CD4-positive, CD25-positive, alpha-beta regulatory T cell (primary cell): ENCODE data around the gene OR7C1. TPM values are rescaled to one million over a fixed set of nuclear protein-coding genes. Genes with fewer than 3 reads are reported as not detected.
A peak's percentile ranks its signal among the peaks of the same experiment; 100 is the strongest.
"Not testable (repeated sequence)": the region's sequence is repeated elsewhere in the genome, so short reads cannot be mapped to it uniquely, and the experiment has no call there.

Source experiments
- ATAC-seq, 2 donors: fragments of 150-1000 bp; cut with Tn5 transposase; one replicate each; pipeline ENCODE4 v1.10.0; 2021; ENCODE audit warnings: low read depth in 2 of 2, moderate number of reproducible peaks in 2 of 2, moderate library complexity in 1 of 2
- DNase-seq, 3 donors: peaks; one replicate each; pipeline versions ENCODE4 v3.0.0 to v3.0.0-alpha.2; 2012 to 2022; ENCODE audit warnings: mixed read lengths in 1 of 3
- H3K27ac ChIP-seq: one replicate; pipeline ENCODE4 v1.7.0; 2013; ENCODE audit warnings: mild to moderate bottlenecking, low read length; ENCODE audit not compliant: insufficient read depth, poor library complexity, severe bottlenecking
- H3K27me3 ChIP-seq: one replicate; pipeline ENCODE4 v1.7.0; 2013; ENCODE audit warnings: low read length; ENCODE audit not compliant: control insufficient read depth, insufficient read depth
- H3K36me3 ChIP-seq: one replicate; pipeline ENCODE4 v1.7.0; 2013; ENCODE audit warnings: mild to moderate bottlenecking, low read length, moderate library complexity; ENCODE audit not compliant: control insufficient read depth, insufficient read depth
- H3K4me1 ChIP-seq: 2 replicates; pipeline ENCODE4 v1.7.0; 2013; ENCODE audit warnings: mild to moderate bottlenecking, low read length; ENCODE audit not compliant: insufficient read depth, control insufficient read depth, poor library complexity, severe bottlenecking
- H3K4me3 ChIP-seq: one replicate; pipeline ENCODE4 v1.7.0; 2013; ENCODE audit warnings: low read depth, mild to moderate bottlenecking, low read length, moderate library complexity
- H3K9me3 ChIP-seq, 2 experiments: 1 replicate in 1 of 2; 2 replicates in 1 of 2; pipeline ENCODE4 v1.7.0; 2013; ENCODE audit warnings: low read length in 2 of 2, mild to moderate bottlenecking in 1 of 2, moderate library complexity in 1 of 2; ENCODE audit not compliant: control insufficient read depth in 2 of 2
- H3K27ac Mint-ChIP-seq, 3 donors: one replicate each; pipeline ENCODE4 v1.8.0; 2020 to 2022; ENCODE audit warnings: mild to moderate bottlenecking in 3 of 3, mixed read lengths in 3 of 3, moderate library complexity in 2 of 3
- H3K27me3 Mint-ChIP-seq: one replicate; pipeline ENCODE4 v1.8.0; 2022; ENCODE audit warnings: mild to moderate bottlenecking, mixed read lengths
- H3K36me3 Mint-ChIP-seq: one replicate; pipeline ENCODE4 v1.8.0; 2020; ENCODE audit warnings: mixed read lengths
- H3K4me1 Mint-ChIP-seq, 4 donors: one replicate each; pipeline ENCODE4 v1.8.0; 2020 to 2022; ENCODE audit warnings: mixed read lengths in 4 of 4, mild to moderate bottlenecking in 1 of 4
- H3K4me3 Mint-ChIP-seq, 4 donors: one replicate each; pipeline ENCODE4 v1.8.0; 2020 to 2022; ENCODE audit warnings: mild to moderate bottlenecking in 4 of 4, mixed read lengths in 4 of 4, moderate library complexity in 3 of 4
- H3K9me3 Mint-ChIP-seq, 7 donors: one replicate each; pipeline ENCODE4 v1.8.0; 2020 to 2022; ENCODE audit warnings: mixed read lengths in 7 of 7, mild to moderate bottlenecking in 3 of 7, moderate library complexity in 2 of 7
- polyA plus RNA-seq, 4 donors: library from polyadenylated mRNA; unstranded; fragments of 300-500 nt; fragmentation: Illumina TruSeq; gene quantifications; one replicate each; pipeline ENCODE4 v1.2.3, GENCODE V29; 2021
- total RNA-seq: library from RNA; stranded (reverse); gene quantifications from one replicate; pipeline ENCODE4 v1.2.3, GENCODE V29; 2022

OR7C1 gene
- total and polyA plus RNA-seq, 5 donors from 2014 or later, result not detected

DNA sequence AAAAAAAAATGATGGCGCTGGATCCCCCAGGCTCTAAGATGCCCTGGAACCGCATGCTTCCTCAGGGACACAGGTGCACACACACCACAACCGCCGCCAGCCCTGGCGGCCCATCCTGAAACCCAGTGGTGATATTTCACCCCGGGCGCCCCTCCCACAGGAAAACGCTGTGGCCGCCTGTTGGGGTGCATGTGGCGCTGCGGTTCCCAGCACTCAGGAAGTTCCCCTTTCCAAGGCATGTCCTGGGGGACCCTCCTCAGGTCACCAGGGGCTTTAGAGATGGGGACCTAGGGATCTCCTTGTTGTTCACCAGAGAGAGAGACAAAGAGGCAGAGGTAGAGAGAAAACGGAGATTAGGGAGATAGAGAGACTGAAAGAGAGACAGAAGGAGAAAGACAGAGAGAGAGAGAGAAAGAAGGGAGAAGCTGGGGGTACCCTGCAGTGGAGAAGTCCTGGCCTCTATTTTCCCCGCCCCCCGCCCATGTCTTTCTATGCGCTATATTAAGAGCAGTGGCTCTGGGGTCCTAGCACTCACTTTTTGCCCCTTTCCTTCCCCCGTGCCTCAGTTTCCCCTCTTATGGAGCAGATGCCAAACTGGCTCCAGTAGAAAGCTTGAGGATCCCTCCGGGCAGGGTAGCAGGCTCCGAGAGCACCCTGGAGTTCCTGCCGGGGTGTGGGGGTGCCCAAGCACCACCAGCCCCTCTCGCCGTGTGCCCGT lies 59.0 kb downstream of the OR7C1 start:
- peak overlapping the region in 1 of 4 donors; percentile 52 for H3K4me3 Mint-ChIP-seq
- Histone ChIP-seq H3K9me3 (no peaks in the 10 kb centered on the region), H3K4me3 (no peak overlapping the region), H3K36me3 (no peaks in the 10 kb centered on the region), H3K27me3 (no peaks in the 10 kb centered on the region), H3K27ac (no peak overlapping the region), H3K4me1 (peaks cover 11% of the 10 kb centered on the region)
- DNase-seq, result no peak
- no peak for ATAC-seq
- H3K27me3 Mint-ChIP-seq, result peaks cover 44% of the 10 kb centered on the region
- H3K27ac Mint-ChIP-seq, result peak overlapping the region in 1 of 3 donors; percentile 26
- peaks cover 0 to 3% (median 0%) of the 10 kb centered on the region in 7 donors for H3K9me3 Mint-ChIP-seq
- peaks cover 0 to 3% (median 1%) of the 10 kb centered on the region in 4 donors for H3K4me1 Mint-ChIP-seq
- H3K36me3 Mint-ChIP-seq, result no peaks in the 10 kb centered on the region

GRCh38 chr19:14775326-14775725 lies 59.7 kb downstream of the OR7C1 start:
- H3K27ac Mint-ChIP-seq, H3K36me3 ChIP-seq, H3K4me3 ChIP-seq, H3K4me3 Mint-ChIP-seq, H3K36me3 Mint-ChIP-seq, ATAC-seq, H3K4me1 Mint-ChIP-seq, H3K9me3 ChIP-seq, DNase-seq, H3K27ac ChIP-seq, H3K9me3 Mint-ChIP-seq, H3K27me3 ChIP-seq: not testable (repeated sequence)
- peaks cover 39% of the 10 kb centered on the region for H3K27me3 Mint-ChIP-seq
- H3K4me1 ChIP-seq, result peaks cover 11% of the 10 kb centered on the region

GRCh38 chr19:14774373-14774772 lies 60.6 kb downstream of the OR7C1 start:
- DNase-seq (no peak), ATAC-seq (no peak)
- Histone ChIP-seq H3K4me3 (no peak overlapping the region), H3K27me3 (no peaks in the 10 kb centered on the region), H3K4me1 (peaks cover 11% of the 10 kb centered on the region), H3K9me3 (no peaks in the 10 kb centered on the region), H3K27ac (no peak overlapping the region), H3K36me3 (no peaks in the 10 kb centered on the region)
- peaks cover 33% of the 10 kb centered on the region for H3K27me3 Mint-ChIP-seq
- no peak overlapping the region for H3K4me3 Mint-ChIP-seq
- H3K36me3 Mint-ChIP-seq, result no peaks in the 10 kb centered on the region
- H3K4me1 Mint-ChIP-seq, result peaks cover 0 to 3% (median 1%) of the 10 kb centered on the region in 4 donors
- H3K27ac Mint-ChIP-seq, result no peak overlapping the region
- H3K9me3 Mint-ChIP-seq, result peaks cover 0 to 3% (median 0%) of the 10 kb centered on the region in 7 donors

DNA sequence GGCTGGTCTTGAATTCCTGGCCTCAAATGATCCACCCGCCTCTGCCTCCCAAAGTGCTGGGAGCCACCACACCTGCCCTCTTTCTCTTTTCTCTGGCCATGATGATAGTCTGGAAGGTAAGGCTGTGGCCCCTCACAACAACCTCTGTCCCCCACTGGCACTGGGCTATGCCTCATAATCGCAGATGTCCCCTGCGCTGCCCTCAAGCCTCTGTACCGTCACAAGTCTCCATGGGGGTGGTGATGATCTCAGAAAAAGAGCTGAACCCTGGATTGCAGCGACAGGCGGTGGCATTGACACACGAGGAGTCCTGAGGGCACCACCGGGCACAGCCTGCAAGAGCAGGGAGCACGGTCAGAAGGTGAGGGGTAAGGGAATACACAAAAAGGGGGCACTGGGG lies 61.3 kb downstream of the OR7C1 start:
- H3K4me1 Mint-ChIP-seq, H3K4me3 Mint-ChIP-seq, H3K36me3 ChIP-seq, H3K27ac Mint-ChIP-seq, H3K9me3 ChIP-seq, DNase-seq, H3K4me3 ChIP-seq, H3K36me3 Mint-ChIP-seq, ATAC-seq, H3K27ac ChIP-seq, H3K27me3 ChIP-seq, H3K9me3 Mint-ChIP-seq: not testable (repeated sequence)
- peaks cover 11% of the 10 kb centered on the region for H3K4me1 ChIP-seq
- H3K27me3 Mint-ChIP-seq, result peaks cover 27% of the 10 kb centered on the region

DNA sequence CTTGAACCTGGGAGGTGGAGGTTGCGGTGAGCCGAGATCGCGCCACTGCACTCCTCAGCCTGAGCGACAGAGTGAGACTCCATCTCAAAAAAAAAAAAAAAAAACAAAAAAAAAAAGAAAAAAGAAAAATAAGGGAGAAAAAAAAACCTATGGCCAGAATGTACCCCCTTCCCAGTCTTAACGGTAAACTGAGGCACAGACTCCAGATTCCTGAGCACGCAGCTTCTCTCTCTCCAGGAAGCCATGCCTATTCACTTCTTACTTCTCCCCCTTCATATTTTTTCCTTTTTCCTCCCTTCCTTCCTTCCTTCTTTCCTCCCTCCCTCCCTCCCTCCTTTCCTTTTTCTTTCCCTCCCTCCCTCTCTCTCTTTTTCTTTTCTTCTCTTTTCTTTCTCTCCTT lies 62.0 kb downstream of the OR7C1 start:
- Mint-ChIP-seq H3K9me3 (peaks cover 0 to 3% (median 0%) of the 10 kb centered on the region in 7 donors), H3K4me1 (peaks cover 0 to 3% (median 1%) of the 10 kb centered on the region in 4 donors), H3K36me3 (no peaks in the 10 kb centered on the region), H3K27me3 (peaks cover 20% of the 10 kb centered on the region), H3K27ac (no peak overlapping the region), H3K4me3 (no peak overlapping the region)
- peaks cover 11% of the 10 kb centered on the region for H3K4me1 ChIP-seq
- no peak overlapping the region for H3K4me3 ChIP-seq
- no peaks in the 10 kb centered on the region for H3K36me3 ChIP-seq
- H3K27ac ChIP-seq, result no peak overlapping the region
- DNase-seq (no peak), ATAC-seq (no peak)
- H3K9me3 ChIP-seq, result no peaks in the 10 kb centered on the region
- no peaks in the 10 kb centered on the region for H3K27me3 ChIP-seq

- no peak overlapping the region for H3K27ac Mint-ChIP-seq
- ATAC-seq (no peak), DNase-seq (no peak)
- no peak overlapping the region for H3K4me3 Mint-ChIP-seq
- no peaks in the 10 kb centered on the region for H3K36me3 Mint-ChIP-seq
- H3K9me3 Mint-ChIP-seq, result peaks cover 0 to 2% (median 0%) of the 10 kb centered on the region in 7 donors
- no peaks in the 10 kb centered on the region for H3K9me3 ChIP-seq
- no peak overlapping the region for H3K27ac ChIP-seq
- H3K27me3 ChIP-seq, result no peaks in the 10 kb centered on the region
- peaks cover 11% of the 10 kb centered on the region for H3K4me1 ChIP-seq
- H3K36me3 ChIP-seq, result no peaks in the 10 kb centered on the region
- H3K4me3 ChIP-seq, result no peak overlapping the region
- H3K27me3 Mint-ChIP-seq, result peaks cover 15% of the 10 kb centered on the region
- peaks cover 0 to 3% (median 1%) of the 10 kb centered on the region in 4 donors for H3K4me1 Mint-ChIP-seq
Observed at GRCh38 chr19:14772467-14772866, 62.5 kb downstream of the OR7C1 start.

DNA sequence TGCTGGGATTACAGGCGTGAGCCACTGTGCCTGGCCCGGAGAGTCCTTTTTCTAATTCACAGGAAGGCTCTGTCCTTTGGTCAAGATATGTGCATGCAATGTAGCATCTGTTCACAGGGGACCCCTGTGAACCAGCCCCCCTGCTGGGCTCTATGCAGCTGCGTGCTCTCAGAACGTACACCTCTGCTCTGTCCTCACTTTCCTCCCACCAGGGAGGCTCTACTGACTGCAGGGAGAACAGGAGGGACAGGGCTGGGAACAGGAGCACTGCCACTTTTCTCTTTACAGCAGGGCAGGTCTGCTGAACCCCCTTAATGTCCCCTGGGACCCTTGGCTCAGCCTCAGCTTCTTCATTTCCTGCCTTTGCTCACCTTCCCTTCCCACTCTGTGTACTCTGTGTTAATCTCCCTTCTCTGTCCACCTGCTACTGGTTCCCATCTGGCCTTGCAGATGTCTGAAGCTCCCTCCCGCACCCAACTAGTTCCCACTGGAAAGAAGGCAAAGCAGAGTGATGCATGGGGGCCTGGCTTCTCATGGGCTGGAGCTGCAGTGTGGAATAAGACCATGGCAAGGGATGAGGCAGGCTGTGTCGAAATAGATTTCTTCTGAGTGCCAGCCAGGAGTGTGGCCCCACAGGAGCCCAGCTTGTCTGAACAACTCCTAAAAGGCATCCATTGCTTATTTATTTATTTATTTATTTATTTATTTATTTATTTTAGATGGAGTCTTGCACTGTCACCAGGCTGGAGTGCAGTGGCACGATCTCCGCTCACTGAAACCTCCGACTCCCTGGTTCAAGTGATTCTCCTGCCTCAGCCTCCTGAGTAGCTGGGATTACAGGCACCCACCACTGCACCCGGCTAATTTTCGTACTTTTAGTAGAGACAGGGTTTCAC lies 63.8 kb downstream of the OR7C1 start:
- Mint-ChIP-seq H3K4me3 (no peak overlapping the region), H3K4me1 (peaks cover 0 to 3% (median 1%) of the 10 kb centered on the region in 4 donors), H3K27ac (no peak overlapping the region), H3K36me3 (no peaks in the 10 kb centered on the region), H3K27me3 (peaks cover 9% of the 10 kb centered on the region), H3K9me3 (peaks cover 0 to 2% (median 0%) of the 10 kb centered on the region in 7 donors)
- H3K4me3 ChIP-seq, result no peak overlapping the region
- ATAC-seq (no peak), DNase-seq (no peak)
- H3K4me1 ChIP-seq, result peaks cover 5% of the 10 kb centered on the region
- H3K9me3 ChIP-seq, result no peaks in the 10 kb centered on the region
- H3K36me3 ChIP-seq, result no peaks in the 10 kb centered on the region
- H3K27me3 ChIP-seq, result no peaks in the 10 kb centered on the region
- H3K27ac ChIP-seq, result no peak overlapping the region
